Gastrocnemius medialis (tissue), 4 donors: ENCODE results near the gene RAB9A.

ENCODE experiments used
- CTCF ChIP-seq, 5 experiments: fragments of 450-650 bp in 3 of 5; fragments of 200-600 bp in 2 of 5; sonication (generic) in 2 of 5; IDR thresholded peaks in 4 of 5; conservative IDR thresholded peaks in 1 of 5; 1 replicate in 4 of 5; 2 replicates in 1 of 5; pipeline ENCODE4 v1.5.1; 2016 to 2019; ENCODE audit warnings: antibody characterized with exemption in 5 of 5, mild to moderate bottlenecking in 3 of 5, moderate library complexity in 3 of 5
- POLR2A ChIP-seq, 2 donors: fragments of 450-650 bp; IDR thresholded peaks; one replicate each; pipeline ENCODE4 v1.6.1; 2017; ENCODE audit warnings: antibody characterized with exemption in 2 of 2, mild to moderate bottlenecking in 2 of 2, moderate library complexity in 2 of 2

GRCh38 chrX:13716905-13717304 lies 28.0 kb downstream of the RAB9A start:
- TF ChIP-seq CTCF (IDR thresholded peaks at IDR 0.05 in 4 of 5, conservative IDR thresholded peaks at IDR 0.05 in 1 of 5), result no peak
- no peak for TF ChIP-seq POLR2A (IDR thresholded peaks at IDR 0.05)
